Measurements from ENCODE around the gene CXCL17. TPM values are rescaled to one million over a fixed set of nuclear protein-coding genes. Genes with fewer than 3 reads are reported as not detected.

CXCL17 gene
- total RNA-seq, 1 donor from 2014 or later, result not detected

- ATAC-seq (no peak), DNase-seq (ENCODE audit: low spot score) (no peak)
Measured at GRCh38 chr19:42402376-42403116, 40.2 kb downstream of the CXCL17 start.

DNA sequence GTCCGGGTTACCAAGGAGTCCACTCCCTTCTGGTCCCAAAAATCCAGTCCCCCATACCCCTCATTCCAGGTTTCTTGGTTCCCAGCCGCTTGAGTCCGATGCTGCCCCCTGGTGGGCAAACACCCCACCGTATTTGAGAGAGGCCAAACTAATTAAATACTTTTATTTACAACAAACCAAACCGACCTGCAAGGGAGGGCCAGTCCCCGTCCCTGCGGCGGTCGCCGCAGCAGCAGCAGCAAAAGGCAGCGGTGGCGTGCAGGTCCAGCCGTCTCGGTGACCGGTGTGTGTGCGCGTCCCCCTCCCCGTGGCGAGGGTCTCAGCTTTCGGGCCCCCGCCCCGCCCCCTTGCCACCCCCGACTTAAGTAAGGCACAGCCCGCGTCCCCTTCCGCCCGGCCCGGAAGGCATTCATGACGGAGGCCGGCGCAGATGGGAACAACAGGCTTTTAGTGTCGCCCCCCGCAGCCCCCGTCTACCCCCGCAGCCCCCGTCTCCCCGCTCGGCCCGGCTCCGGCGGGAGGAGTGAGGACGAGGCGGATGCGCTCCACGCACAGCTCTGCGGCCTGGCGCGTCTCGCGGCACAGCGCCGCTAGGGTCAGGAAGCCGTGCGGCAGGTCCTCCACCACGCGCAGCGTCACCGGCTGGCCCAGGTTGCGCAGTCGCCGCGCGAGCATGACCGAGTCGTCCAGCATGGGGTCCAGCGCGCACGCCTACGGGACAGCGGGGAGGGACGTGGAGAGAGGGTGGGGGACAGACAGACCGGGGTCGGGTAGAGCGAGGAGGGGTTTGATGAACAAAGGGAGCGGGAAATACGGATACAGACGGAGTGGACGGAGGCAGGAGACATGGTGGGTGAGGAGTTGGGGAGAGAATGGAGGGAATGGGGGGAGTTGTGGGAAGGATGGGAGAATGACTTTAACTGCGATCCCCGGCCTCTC lies 41.1 kb downstream of the CXCL17 start:
- DNase-seq (ENCODE audit: low spot score) (peak; percentile 66), ATAC-seq (peak; percentile 85)

DNA sequence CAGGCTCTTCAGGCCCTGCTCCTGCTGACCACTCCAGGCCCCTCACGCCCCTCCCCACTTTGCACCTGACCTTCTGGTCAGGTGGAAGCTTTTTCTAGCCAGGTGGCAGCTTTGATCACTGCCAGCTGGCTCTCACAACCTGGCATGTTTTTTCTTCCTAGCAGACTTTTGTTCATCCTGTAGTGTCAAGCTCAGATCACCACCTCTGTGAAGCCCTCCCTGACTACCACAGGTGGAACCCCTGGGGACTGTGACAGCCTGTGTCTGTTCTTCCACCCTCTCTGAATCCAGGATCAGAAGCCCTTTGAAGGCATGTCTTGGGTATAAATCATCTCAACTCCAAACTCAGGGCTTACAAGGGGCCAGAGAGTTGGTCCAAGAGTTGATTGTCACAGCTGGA lies 42.3 kb downstream of the CXCL17 start:
- DNase-seq (ENCODE audit: low spot score) (no peak), ATAC-seq (no peak)

DNA sequence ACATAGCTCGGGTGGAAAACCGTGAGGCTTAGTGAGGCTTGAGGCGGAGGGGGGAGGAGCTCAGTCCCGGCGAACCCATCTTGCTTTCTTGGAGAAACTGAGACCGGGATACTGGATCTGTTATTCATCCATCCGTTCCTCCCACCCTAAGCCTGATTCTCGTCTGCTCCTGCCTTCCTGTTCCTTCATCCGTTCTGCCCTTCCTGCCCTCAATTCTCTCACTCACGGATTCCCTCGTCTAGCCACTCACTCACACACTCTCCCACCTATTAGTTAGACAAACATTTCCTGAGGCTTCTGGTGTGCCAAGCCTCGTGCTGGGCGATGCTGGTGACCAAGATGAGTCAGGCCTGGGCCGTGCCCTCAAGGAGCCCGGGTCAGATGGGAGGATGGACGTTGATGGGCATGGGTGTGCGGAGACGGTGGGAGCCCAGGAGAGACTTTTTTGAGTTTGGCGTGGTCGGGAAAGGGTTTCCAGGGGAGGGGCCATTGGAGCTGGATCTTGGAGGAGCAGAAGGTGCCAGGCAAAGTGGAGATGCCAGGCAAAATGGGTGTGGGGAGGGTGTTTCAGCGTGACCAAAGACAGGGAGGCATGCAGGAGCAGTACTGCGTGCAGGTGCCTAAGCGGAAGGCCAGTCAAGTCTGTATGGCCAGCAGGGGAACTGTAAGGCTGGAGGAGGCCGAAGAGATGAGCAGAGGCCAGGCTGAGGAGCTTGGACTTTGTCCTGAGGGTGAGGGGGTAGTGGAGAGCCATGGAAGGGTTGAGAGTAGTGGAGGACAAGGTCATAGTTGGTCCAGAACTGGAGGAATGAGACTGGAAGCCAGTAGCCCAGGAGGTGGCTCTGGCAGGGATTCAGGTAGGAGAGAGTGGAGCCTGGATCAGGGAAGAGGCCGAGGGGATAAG lies 45.2 kb downstream of the CXCL17 start:
- DNase-seq (ENCODE audit: low spot score) (no peak), ATAC-seq (no peak)

- DNase-seq (ENCODE audit: low spot score) (peak; percentile 91), ATAC-seq (peak; percentile 82)
Measured at GRCh38 chr19:42396381-42397262, 46.1 kb downstream of the CXCL17 start.

GRCh38 chr19:42394751-42395150 lies 48.0 kb downstream of the CXCL17 start:
- ATAC-seq, result no peak
- DNase-seq (ENCODE audit: low spot score), result no peak

DNA sequence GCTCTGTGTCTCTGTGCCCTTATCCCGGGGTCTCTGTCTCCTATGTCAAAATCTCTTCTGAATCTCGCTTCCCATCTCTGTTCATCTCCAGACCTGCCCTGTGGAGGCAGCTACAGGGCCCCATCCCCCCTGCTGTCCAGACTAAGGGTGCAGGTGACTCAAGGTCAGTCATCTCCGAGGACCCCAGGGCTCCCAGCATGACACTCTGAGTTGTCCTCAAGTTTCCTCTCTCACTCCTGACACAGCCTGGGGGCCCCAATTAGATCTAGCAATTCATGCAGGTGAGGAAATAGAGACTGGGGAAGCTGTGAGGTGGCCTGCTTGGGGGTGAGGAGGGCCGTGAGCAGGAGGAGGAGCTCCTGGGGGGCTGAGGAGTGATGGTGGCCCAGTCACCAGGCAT lies 50.6 kb downstream of the CXCL17 start:
- no peak for ATAC-seq
- no peak for DNase-seq (ENCODE audit: low spot score)

DNA sequence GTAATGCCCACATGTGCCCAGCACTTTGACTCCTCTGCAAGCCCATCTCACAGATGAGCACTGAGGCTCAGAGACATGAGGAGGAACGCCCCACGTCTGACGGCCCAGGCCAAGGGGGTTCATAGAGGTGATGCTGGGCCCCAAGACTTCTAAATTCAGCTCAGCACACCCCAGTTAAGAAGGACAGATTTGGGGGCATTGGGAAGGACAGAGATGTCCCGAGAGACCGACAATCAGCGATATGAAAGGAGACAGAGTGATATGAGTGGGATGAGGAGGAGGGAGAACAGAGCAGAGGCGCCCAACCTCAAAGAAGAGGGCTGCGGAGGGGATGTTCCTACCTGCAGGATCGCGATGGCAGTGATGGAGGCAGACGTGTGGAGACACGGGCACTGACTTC lies 52.8 kb downstream of the CXCL17 start, which contains the start of gene CNFN:
Gene CNFN, minus strand, starts transcription at position 399 of the 400 bp plus-strand sequence. CDS start 1,260 bp downstream, outside the sequence.
- DNase-seq (ENCODE audit: low spot score), result no peak
- no peak for ATAC-seq

DNA sequence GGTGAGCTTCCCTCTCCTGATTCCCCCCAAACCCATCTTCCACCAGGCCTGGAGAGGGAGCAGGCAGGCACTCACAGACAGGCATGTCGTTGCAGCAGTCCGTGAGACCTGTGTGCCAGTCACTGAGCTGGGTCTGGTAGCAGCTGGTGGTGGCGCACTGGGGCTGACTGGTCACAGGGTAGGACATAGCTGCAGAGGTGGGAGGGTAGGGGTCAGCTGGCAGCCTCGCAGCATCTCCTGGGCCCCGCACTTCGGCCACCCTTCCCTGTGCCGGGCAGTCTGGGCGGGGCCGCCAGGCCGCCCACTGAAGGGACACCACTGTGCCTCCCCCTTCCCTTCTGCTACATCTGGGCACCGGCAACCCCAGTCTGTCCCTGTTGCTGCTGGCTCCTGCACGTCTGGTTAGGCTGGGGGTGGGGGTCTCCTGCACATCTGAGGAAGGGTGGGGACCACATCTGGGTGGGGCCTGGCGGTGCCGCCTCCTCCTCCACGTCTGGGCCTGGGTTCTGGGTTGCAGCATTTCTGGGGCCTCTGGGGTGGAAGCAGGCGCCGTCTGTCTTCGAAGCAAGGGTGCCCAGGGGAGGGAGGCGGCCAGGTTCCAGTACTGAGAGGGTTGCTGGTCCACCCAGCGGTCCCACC lies 53.8 kb downstream of the CXCL17 start:
- no peak for ATAC-seq
- no peak for DNase-seq (ENCODE audit: low spot score)

DNA sequence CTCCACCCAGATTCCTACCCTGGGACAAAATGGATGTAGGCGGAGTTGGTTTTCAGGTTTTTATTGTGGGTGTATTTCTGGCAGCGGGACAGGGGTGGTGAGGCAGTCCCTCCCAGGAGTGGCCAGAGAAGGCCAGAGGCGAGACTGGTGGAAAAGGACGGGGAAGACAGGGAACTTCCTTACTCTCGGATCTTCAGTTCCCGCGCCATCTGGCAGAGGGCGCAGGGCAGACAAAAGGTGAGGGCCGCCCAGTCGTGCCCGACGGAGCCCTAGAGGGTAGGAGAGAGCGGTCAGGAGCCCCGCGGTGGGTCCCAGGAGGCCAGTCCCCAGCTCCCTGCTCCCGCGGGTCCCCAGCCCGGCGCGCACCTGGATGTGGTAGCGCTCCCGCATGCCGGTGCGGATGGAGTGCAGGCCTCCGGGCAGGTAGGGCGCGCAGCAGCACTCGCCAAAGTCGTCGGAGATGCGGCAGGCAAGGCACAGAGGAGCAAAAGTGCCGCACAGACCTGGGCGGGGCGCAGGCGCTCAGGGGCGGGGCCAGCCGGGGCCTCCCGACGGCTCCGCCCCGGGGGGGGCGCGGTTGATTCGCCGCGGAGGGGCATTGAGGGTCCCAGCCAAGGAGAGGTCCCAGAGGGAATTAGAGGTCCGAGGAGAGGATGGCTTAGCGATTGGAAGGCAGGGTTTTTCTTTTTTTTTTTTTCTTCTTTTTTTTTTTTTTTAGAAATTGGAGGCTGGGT lies 55.6 kb downstream of the CXCL17 start:
- DNase-seq (ENCODE audit: low spot score), result peak; percentile 56
- peak; percentile 88 for ATAC-seq

GRCh38 chr19:42380155-42380554 lies 62.6 kb downstream of the CXCL17 start:
- DNase-seq (ENCODE audit: low spot score) (no peak), ATAC-seq (no peak)

Other genes starting within 250 kb of the CXCL17 start
- gene DEDD2, start 225.3 kb downstream of the CXCL17 start, total RNA-seq, result 15.0 TPM
- 5.3 TPM for gene ZNF526, start 222.6 kb downstream of the CXCL17 start, total RNA-seq
- gene GSK3A, start 200.3 kb downstream of the CXCL17 start, total RNA-seq, result 15.1 TPM
- gene ERF, start 187.8 kb downstream of the CXCL17 start, total RNA-seq, result 35.9 TPM
- gene CIC, start 173.7 kb downstream of the CXCL17 start, total RNA-seq, result 25.2 TPM
- gene PRR19, start 140.8 kb downstream of the CXCL17 start, total RNA-seq, result 0.65 TPM
- 2.2 TPM for gene PAFAH1B3, start 140.3 kb downstream of the CXCL17 start, total RNA-seq
- gene TMEM145, start 129.6 kb downstream of the CXCL17 start, total RNA-seq, result not detected
- gene MEGF8, start 117.3 kb downstream of the CXCL17 start, total RNA-seq, result 11.7 TPM
- gene CNFN, start 52.6 kb downstream of the CXCL17 start, total RNA-seq, result not detected
- 0.83 TPM for gene LIPE, start 15.6 kb downstream of the CXCL17 start, total RNA-seq
- 27.0 TPM for gene CEACAM1, start 85.5 kb upstream of the CXCL17 start, total RNA-seq
- gene CEACAM8, start 152.0 kb upstream of the CXCL17 start, total RNA-seq, result 0.33 TPM